Activated T-cell treated with anti-CD3 and anti-CD28 coated beads, Interleukin-2, amount 50 U/mL, for 24 hours (primary cell): Measurements from ENCODE around the gene TRDN.

ENCODE experiments used
- DNase-seq: peaks from one replicate; pipeline ENCODE4 v3.0.0-alpha.2; 2020
- H3K27ac Mint-ChIP-seq: 2 replicates; pipeline ENCODE4 v1.8.0; 2020; ENCODE audit warnings: mild to moderate bottlenecking, mixed read lengths
- H3K27me3 Mint-ChIP-seq: 2 replicates; pipeline ENCODE4 v1.8.0; 2020; ENCODE audit warnings: mixed read lengths
- H3K36me3 Mint-ChIP-seq: 2 replicates; pipeline ENCODE4 v1.8.0; 2020; ENCODE audit warnings: low read depth, mixed read lengths
- H3K4me1 Mint-ChIP-seq: 2 replicates; pipeline ENCODE4 v1.8.0; 2020; ENCODE audit warnings: low read depth, mixed read lengths
- H3K4me3 Mint-ChIP-seq: 2 replicates; pipeline ENCODE4 v1.8.0; 2020; ENCODE audit warnings: mild to moderate bottlenecking, moderate library complexity, mixed read lengths
- H3K9me3 Mint-ChIP-seq: 2 replicates; pipeline ENCODE4 v1.8.0; 2020; ENCODE audit warnings: mixed read lengths

TRDN gene

DNA sequence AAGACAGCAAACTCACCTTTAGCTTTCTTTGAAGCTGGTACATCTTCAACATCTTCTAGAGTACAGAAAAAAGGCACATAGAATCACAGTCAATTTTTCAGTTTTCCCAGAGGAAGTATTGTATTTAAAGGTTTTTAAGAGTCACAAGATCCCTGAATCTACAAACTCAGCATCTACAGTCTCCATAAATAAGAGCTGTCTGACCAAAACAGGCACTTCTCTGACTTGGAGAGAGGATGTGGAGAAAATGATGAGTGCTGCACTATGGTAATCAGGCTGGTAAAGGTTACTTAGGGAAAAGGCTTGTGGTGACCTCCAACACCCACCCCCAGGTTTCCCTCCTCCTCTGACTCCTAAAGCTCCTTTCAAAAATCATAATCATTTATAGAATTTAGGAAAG lies 412.7 kb downstream of the TRDN start:
- Mint-ChIP-seq H3K4me1 (no peaks in the 10 kb centered on the region), H3K9me3 (no peaks in the 10 kb centered on the region), H3K27ac (no peak overlapping the region), H3K27me3 (no peaks in the 10 kb centered on the region), H3K4me3 (no peak overlapping the region), H3K36me3 (no peaks in the 10 kb centered on the region)
- DNase-seq: no peak

DNA sequence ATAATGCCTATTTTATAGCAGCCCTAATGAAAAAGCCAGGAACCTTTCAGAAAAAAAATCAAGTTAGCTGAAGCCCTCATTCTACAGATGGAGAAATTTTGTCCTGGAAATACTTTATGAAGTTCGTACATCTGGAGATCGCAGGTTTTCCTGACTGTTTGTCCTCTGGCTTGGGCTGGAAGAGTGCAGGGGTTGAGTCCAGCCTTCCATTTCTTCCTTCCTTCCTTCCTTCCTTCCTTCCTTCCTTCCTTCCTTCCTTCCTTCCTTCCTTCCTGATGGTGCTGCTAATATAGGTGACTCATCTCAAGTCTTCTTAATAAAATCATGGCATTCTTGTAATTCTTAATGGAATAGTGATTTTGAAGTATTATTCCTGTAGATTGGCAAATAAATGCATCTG lies 413.3 kb downstream of the TRDN start:
- H3K4me1 Mint-ChIP-seq: no peaks in the 10 kb centered on the region
- no peaks in the 10 kb centered on the region for H3K27me3 Mint-ChIP-seq
- H3K36me3 Mint-ChIP-seq: no peaks in the 10 kb centered on the region
- no peak for DNase-seq
- no peak overlapping the region for H3K4me3 Mint-ChIP-seq
- H3K27ac Mint-ChIP-seq: no peak overlapping the region
- no peaks in the 10 kb centered on the region for H3K9me3 Mint-ChIP-seq

GRCh38 chr6:123215211-123215610 lies 421.5 kb downstream of the TRDN start:
- peaks cover 6% of the 10 kb centered on the region for H3K9me3 Mint-ChIP-seq
- no peaks in the 10 kb centered on the region for H3K36me3 Mint-ChIP-seq
- H3K4me1 Mint-ChIP-seq: no peaks in the 10 kb centered on the region
- H3K27me3 Mint-ChIP-seq: no peaks in the 10 kb centered on the region
- DNase-seq: no peak
- no peak overlapping the region for H3K27ac Mint-ChIP-seq
- H3K4me3 Mint-ChIP-seq: no peak overlapping the region

DNA sequence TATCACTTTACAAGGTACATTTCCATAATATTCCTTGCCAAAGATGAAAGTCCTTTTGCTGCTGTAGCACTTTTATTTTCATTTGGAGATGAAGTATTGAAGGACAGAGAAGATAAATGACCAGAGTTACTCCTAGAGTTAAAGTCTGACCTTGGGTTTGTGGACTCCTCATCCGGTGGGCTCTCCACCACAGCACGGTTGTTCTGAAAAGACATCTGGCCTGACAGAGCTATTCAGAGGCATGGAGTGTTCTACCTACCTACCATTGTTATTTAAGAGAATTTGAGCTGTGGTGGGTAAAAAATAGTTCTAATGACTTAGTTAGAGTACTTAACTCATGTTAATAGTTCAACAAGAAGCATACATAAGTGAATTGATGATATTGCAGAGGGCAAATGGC lies 422.3 kb downstream of the TRDN start:
- Mint-ChIP-seq H3K9me3 (peaks cover 6% of the 10 kb centered on the region), H3K4me1 (no peaks in the 10 kb centered on the region), H3K27me3 (no peaks in the 10 kb centered on the region), H3K27ac (no peak overlapping the region), H3K36me3 (no peaks in the 10 kb centered on the region), H3K4me3 (no peak overlapping the region)
- DNase-seq: no peak

GRCh38 chr6:123213921-123214320 lies 422.8 kb downstream of the TRDN start:
- H3K36me3 Mint-ChIP-seq: no peaks in the 10 kb centered on the region
- no peak overlapping the region for H3K27ac Mint-ChIP-seq
- no peaks in the 10 kb centered on the region for H3K27me3 Mint-ChIP-seq
- no peak for DNase-seq
- H3K9me3 Mint-ChIP-seq: peaks cover 10% of the 10 kb centered on the region
- no peak overlapping the region for H3K4me3 Mint-ChIP-seq
- H3K4me1 Mint-ChIP-seq: no peaks in the 10 kb centered on the region

DNA sequence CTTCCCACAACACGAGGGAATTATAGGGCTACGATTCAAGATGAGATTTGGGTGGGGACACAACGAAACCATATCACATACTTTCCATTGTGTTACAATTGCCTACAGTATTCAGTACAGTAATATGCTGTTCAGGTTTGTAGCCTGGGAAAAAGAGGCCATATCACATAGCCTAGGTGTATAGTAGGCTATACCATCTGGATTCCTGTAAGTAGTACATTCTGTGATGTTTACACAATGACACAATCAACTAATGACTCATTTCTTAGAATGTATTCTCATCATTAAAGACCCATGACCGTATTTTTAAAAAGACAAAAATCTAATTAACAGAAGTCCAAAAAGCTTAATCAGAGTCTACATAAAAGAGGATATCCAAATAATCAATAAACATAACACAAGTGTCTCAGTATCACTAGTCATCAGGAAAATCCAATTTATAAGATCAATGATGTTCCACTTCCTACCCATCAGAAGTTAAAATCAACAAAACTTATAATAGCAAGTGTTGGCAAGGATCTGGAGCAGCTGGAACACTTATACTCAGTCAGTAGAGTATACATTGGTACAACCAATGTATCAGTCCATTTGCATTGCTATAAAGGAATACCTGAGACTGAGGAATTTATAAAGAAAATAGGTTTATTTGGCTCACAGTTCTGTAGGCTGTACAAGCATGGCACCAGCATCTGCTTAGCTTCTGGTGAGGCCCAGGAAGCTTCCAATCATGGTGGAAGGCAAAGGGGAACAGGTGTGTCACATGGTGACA lies 424.8 kb downstream of the TRDN start:
- H3K36me3 Mint-ChIP-seq: no peaks in the 10 kb centered on the region
- H3K27ac Mint-ChIP-seq: no peak overlapping the region
- H3K9me3 Mint-ChIP-seq: peaks cover 10% of the 10 kb centered on the region
- H3K27me3 Mint-ChIP-seq: no peaks in the 10 kb centered on the region
- no peak overlapping the region for H3K4me3 Mint-ChIP-seq
- no peak for DNase-seq
- no peaks in the 10 kb centered on the region for H3K4me1 Mint-ChIP-seq

GRCh38 chr6:123210645-123211044 lies 426.1 kb downstream of the TRDN start:
- DNase-seq: no peak
- Mint-ChIP-seq H3K27me3 (no peaks in the 10 kb centered on the region), H3K36me3 (no peaks in the 10 kb centered on the region), H3K27ac (no peak overlapping the region), H3K9me3 (peaks cover 10% of the 10 kb centered on the region), H3K4me3 (no peak overlapping the region), H3K4me1 (no peaks in the 10 kb centered on the region)

- Mint-ChIP-seq H3K27me3 (no peaks in the 10 kb centered on the region), H3K9me3 (peaks cover 16% of the 10 kb centered on the region), H3K36me3 (no peaks in the 10 kb centered on the region), H3K27ac (no peak overlapping the region), H3K4me3 (no peak overlapping the region), H3K4me1 (no peaks in the 10 kb centered on the region)
- DNase-seq: no peak
Observed at GRCh38 chr6:123207967-123208510, 428.7 kb downstream of the TRDN start.

- H3K4me1 Mint-ChIP-seq: no peaks in the 10 kb centered on the region
- H3K27ac Mint-ChIP-seq: no peak overlapping the region
- H3K36me3 Mint-ChIP-seq: no peaks in the 10 kb centered on the region
- peaks cover 21% of the 10 kb centered on the region for H3K9me3 Mint-ChIP-seq
- DNase-seq: no peak
- no peak overlapping the region for H3K4me3 Mint-ChIP-seq
- H3K27me3 Mint-ChIP-seq: no peaks in the 10 kb centered on the region
Observed at GRCh38 chr6:123203928-123204327, 432.8 kb downstream of the TRDN start.

DNA sequence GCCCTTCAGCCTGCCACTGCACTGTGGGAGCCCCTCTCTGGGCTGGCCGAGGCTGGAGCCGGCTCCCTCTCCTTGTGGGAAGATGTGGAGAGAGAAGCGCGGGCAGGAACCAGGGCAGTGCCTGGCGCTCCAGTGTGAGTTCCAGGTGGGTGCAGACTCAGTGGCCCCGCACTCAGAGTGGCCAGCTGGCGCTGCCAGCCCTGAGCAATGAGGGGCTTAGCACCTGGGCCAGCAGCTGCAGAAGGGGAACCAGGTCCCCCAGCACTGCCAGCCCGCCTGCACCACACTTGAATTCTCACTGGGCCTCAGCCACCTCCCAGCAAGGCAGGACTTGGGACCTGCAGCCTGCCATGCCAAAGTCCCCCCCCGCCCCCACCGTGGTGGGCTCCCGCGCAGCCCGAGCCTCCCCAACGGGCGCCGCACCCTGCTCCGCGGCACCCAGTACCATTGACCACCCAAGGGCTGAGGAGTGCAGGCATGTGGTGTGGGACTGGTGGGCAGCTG lies 434.8 kb downstream of the TRDN start:
- Mint-ChIP-seq H3K4me1 (no peaks in the 10 kb centered on the region), H3K27me3 (no peaks in the 10 kb centered on the region), H3K4me3 (no peak overlapping the region), H3K27ac (no peak overlapping the region), H3K9me3 (peaks cover 23% of the 10 kb centered on the region), H3K36me3 (no peaks in the 10 kb centered on the region)
- DNase-seq: no peak

DNA sequence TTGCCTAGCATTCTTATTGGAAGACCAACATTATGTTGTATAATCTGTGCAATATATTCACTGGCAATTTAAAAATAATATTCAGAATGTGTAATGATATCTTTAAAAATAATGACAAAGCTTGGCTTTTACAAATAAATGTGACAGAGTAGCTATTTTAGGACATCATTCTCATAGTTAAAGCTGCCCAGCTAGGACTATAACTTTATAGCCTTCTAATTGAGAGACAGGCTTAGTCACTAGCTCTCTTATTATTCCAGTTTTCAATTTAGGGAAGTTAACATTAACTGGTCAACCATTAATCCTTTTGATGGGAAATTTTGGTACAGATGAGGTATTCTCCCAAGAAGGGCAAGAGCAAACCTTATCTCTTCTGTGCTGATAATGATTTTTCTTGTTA lies 443.5 kb downstream of the TRDN start:
- Mint-ChIP-seq H3K9me3 (peaks cover 10% of the 10 kb centered on the region), H3K4me1 (no peaks in the 10 kb centered on the region), H3K4me3 (no peak overlapping the region), H3K36me3 (no peaks in the 10 kb centered on the region), H3K27me3 (no peaks in the 10 kb centered on the region), H3K27ac (no peak overlapping the region)
- DNase-seq: no peak

GRCh38 chr6:123189816-123190215 lies 446.9 kb downstream of the TRDN start:
- Mint-ChIP-seq H3K27me3 (no peaks in the 10 kb centered on the region), H3K27ac (no peak overlapping the region), H3K4me3 (no peak overlapping the region), H3K4me1 (no peaks in the 10 kb centered on the region), H3K9me3 (peaks cover 13% of the 10 kb centered on the region), H3K36me3 (no peaks in the 10 kb centered on the region)
- DNase-seq: no peak

DNA sequence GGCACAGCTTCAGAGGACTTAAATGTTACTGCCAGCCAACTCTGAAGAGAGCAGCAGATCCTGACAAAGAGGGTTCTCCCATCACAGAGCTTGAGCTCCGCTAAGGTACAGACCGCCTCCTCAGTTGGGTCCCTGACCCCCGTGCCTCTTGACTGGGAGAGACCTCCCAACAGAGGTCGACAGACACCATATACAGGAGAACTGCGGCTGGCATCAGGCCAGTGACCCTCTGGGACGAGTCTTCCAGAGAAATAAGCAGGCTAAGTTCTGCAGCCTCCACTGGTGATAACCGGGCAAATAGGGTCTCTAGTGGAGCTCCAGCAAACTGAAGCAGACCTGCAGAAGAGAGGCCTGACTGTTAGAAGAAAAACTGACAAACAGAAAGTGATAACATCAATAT lies 453.8 kb downstream of the TRDN start:
- no peaks in the 10 kb centered on the region for H3K27me3 Mint-ChIP-seq

GRCh38 chr6:123176706-123177105 lies 460.0 kb downstream of the TRDN start:
- no peak overlapping the region for H3K27ac Mint-ChIP-seq
- no peaks in the 10 kb centered on the region for H3K36me3 Mint-ChIP-seq
- H3K9me3 Mint-ChIP-seq: peaks cover 7% of the 10 kb centered on the region
- no peak for DNase-seq
- H3K27me3 Mint-ChIP-seq: no peaks in the 10 kb centered on the region
- H3K4me1 Mint-ChIP-seq: no peaks in the 10 kb centered on the region
- H3K4me3 Mint-ChIP-seq: no peak overlapping the region

More for the DNA sequence above, 453.8 kb downstream of the TRDN start:
- no peak for DNase-seq
- H3K27ac Mint-ChIP-seq: no peak overlapping the region
- H3K9me3 Mint-ChIP-seq: peaks cover 8% of the 10 kb centered on the region
- no peaks in the 10 kb centered on the region for H3K36me3 Mint-ChIP-seq
- no peaks in the 10 kb centered on the region for H3K4me1 Mint-ChIP-seq
- H3K4me3 Mint-ChIP-seq: no peak overlapping the region

GRCh38 chr6:123171341-123172115 lies 465.2 kb downstream of the TRDN start:
- Mint-ChIP-seq H3K27ac (no peak overlapping the region), H3K4me1 (no peaks in the 10 kb centered on the region), H3K27me3 (no peaks in the 10 kb centered on the region), H3K36me3 (no peaks in the 10 kb centered on the region), H3K9me3 (peaks cover 2% of the 10 kb centered on the region), H3K4me3 (no peak overlapping the region)
- DNase-seq: no peak
